ENCODE measurements around the gene NPIPB9.
"Not testable (repeated sequence)": the region's sequence is repeated elsewhere in the genome, so short reads cannot be mapped to it uniquely, and the experiment has no call there.

The NPIPB9 gene

GRCh38 chr16:28802235-28803019 is 50.8 kb downstream of the NPIPB9 start:
- not testable (repeated sequence) for H3K4me3 ChIP-seq (ENCODE audit: low read length)
- peak; percentile 51 for TF ChIP-seq CTCF (IDR thresholded peaks at IDR 0.05; ENCODE audit: insufficient read depth, low read depth, low read length, missing control alignments)
- DNase-seq (ENCODE audit: low read depth), result peak; percentile 83

DNA sequence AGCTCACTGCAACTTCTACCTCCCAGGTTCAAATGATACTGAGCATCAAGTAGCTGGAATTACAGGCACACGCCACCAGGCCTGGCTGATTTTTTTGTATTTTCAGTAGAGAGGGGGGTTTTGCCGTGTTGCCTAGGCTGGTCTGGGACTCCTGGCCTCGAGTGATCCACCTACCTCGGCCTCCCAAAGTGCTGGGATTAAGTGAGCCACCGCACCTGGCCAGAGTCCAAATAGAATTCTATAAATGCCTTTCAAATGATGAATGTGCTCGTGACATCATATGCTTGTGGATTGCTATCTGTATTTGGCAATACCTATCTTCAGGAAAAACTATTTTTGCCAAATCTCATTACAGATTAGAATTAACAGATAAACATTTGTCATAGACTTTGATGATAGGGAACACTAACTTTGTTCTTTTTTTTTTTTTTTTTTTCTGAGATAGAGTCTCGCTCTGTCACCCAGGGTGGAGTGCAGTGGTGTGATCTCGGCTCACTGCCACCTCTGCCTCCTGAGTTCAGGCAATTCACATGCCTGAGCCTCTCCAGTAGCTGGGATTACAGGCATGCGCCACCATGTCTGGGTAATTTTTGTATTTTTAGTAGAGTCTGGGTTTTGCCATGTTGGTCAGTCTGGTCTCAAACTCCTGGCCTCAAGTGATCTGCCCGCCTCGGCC is 56.0 kb downstream of the NPIPB9 start:
- not testable (repeated sequence) for H3K4me3 ChIP-seq (ENCODE audit: low read length); DNase-seq (ENCODE audit: low read depth)

- no peak for TF ChIP-seq CTCF (IDR thresholded peaks at IDR 0.05; ENCODE audit: insufficient read depth, low read depth, low read length, missing control alignments)
- H3K4me3 ChIP-seq (ENCODE audit: low read length), result no peak overlapping the region
- no peak for DNase-seq (ENCODE audit: low read depth)
Measured at GRCh38 chr16:28820016-28820415, 68.4 kb downstream of the NPIPB9 start.

DNA sequence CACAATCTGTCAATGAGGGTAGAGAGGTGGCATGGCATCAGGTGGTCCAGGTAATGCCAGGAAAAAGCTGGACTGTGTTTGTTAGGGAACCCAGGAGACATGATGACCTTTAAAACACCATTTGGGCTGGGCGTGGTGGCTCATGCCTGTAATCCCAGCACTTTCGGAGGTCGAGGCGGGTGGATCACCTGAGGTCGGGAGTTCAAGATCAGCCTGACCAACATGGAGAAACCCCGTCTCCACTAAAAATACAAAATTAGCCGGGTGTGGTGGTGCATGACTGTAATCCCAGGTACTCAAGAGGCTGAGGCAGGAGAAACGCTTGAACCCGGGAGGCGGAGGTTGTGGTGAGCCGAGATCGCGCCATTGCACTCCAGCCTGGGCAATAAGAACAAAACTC is 69.0 kb downstream of the NPIPB9 start:
- not testable (repeated sequence) for H3K4me3 ChIP-seq (ENCODE audit: low read length); DNase-seq (ENCODE audit: low read depth)

GRCh38 chr16:28821874-28822519 is 70.4 kb downstream of the NPIPB9 start:
- H3K4me3 ChIP-seq (ENCODE audit: low read length), result peak overlapping the region; percentile 62
- TF ChIP-seq CTCF (IDR thresholded peaks at IDR 0.05; ENCODE audit: insufficient read depth, low read depth, low read length, missing control alignments), result no peak
- DNase-seq (ENCODE audit: low read depth), result no peak
